CD4-positive, alpha-beta T cell treated with Interleukin-21 for 1 hour (primary cell): Measurements from ENCODE around the gene ARFGEF3.
"Not testable (repeated sequence)": the region's sequence is repeated elsewhere in the genome, so short reads cannot be mapped to it uniquely, and the experiment has no call there.

Source experiments
- DNase-seq: peaks from one replicate; pipeline ENCODE4 v3.0.0-alpha.2; 2020

ARFGEF3 gene

GRCh38 chr6:138161338-138162110 lies at the start of gene ARFGEF3:
TSS of gene ARFGEF3 (plus strand) at chr6:138161939. CDS start at chr6:138162087, 148 bp downstream.
- peak; percentile 23 for DNase-seq

GRCh38 chr6:138113588-138114210 lies 48.0 kb upstream of the ARFGEF3 start:
- no peak for DNase-seq

- DNase-seq = no peak
Observed at GRCh38 chr6:138115201-138115600, 46.5 kb upstream of the ARFGEF3 start.

- DNase-seq = peak; percentile 71
Observed at GRCh38 chr6:138115877-138116660, 45.7 kb upstream of the ARFGEF3 start.

GRCh38 chr6:138116661-138116999 lies 45.1 kb upstream of the ARFGEF3 start:
- no peak for DNase-seq

- DNase-seq = no peak
Observed at GRCh38 chr6:138117376-138117914, 44.3 kb upstream of the ARFGEF3 start.

- DNase-seq = not testable (repeated sequence)
Observed at GRCh38 chr6:138119229-138119628, 42.5 kb upstream of the ARFGEF3 start.

GRCh38 chr6:138119976-138120375 lies 41.8 kb upstream of the ARFGEF3 start:
- no peak for DNase-seq

GRCh38 chr6:138124096-138124495 lies 37.6 kb upstream of the ARFGEF3 start:
- DNase-seq = no peak

- DNase-seq = no peak
Observed at GRCh38 chr6:138128096-138128495, 33.6 kb upstream of the ARFGEF3 start.

GRCh38 chr6:138129190-138129589 lies 32.5 kb upstream of the ARFGEF3 start:
- DNase-seq = no peak

GRCh38 chr6:138142806-138143205 lies 18.9 kb upstream of the ARFGEF3 start:
- DNase-seq = no peak

GRCh38 chr6:138145402-138145801 lies 16.3 kb upstream of the ARFGEF3 start:
- DNase-seq = no peak

GRCh38 chr6:138146544-138146943 lies 15.2 kb upstream of the ARFGEF3 start:
- no peak for DNase-seq

- DNase-seq = no peak
Observed at GRCh38 chr6:138155443-138155842, 6.3 kb upstream of the ARFGEF3 start.

- no peak for DNase-seq
Observed at GRCh38 chr6:138157986-138158638, 3.6 kb upstream of the ARFGEF3 start.

- DNase-seq = no peak
Observed at GRCh38 chr6:138159246-138159645, 2.5 kb upstream of the ARFGEF3 start.

GRCh38 chr6:138160329-138161087 lies 1.2 kb upstream of the ARFGEF3 start:
- no peak for DNase-seq

GRCh38 chr6:138161088-138161337 lies 726 bp upstream of the ARFGEF3 start:
- DNase-seq = no peak

GRCh38 chr6:138162111-138162954 lies 594 bp downstream of the ARFGEF3 start:
- no peak for DNase-seq

GRCh38 chr6:138162955-138163575 lies 1.3 kb downstream of the ARFGEF3 start:
- no peak for DNase-seq
